ENCODE data around the gene DCAF4.
"Not testable (repeated sequence)": the region's sequence is repeated elsewhere in the genome, so short reads cannot be mapped to it uniquely, and the experiment has no call there.

The DCAF4 gene

GRCh38 chr14:72978856-72979255 lies 52.6 kb downstream of the DCAF4 start:
- DNase-seq = no peak

GRCh38 chr14:72980863-72981262 lies 54.6 kb downstream of the DCAF4 start:
- no peak for DNase-seq

GRCh38 chr14:72982146-72982708 lies 56.0 kb downstream of the DCAF4 start:
- DNase-seq = no peak

- no peak for DNase-seq
Observed at GRCh38 chr14:72986214-72986613, 60.0 kb downstream of the DCAF4 start.

GRCh38 chr14:72986857-72987256 lies 60.6 kb downstream of the DCAF4 start:
- no peak for DNase-seq

- DNase-seq = no peak
Observed at GRCh38 chr14:72990171-72990570, 63.9 kb downstream of the DCAF4 start.

GRCh38 chr14:72996916-72997315 lies 70.7 kb downstream of the DCAF4 start:
- no peak for DNase-seq

- no peak for DNase-seq
Observed at GRCh38 chr14:72998252-72998903, 72.1 kb downstream of the DCAF4 start.

- no peak for DNase-seq
Observed at GRCh38 chr14:72999316-72999715, 73.1 kb downstream of the DCAF4 start.

- DNase-seq = no peak
Observed at GRCh38 chr14:73000073-73000472, 73.8 kb downstream of the DCAF4 start.

GRCh38 chr14:73003681-73004080 lies 77.4 kb downstream of the DCAF4 start:
- DNase-seq = no peak

GRCh38 chr14:73004641-73005040 lies 78.4 kb downstream of the DCAF4 start:
- not testable (repeated sequence) for DNase-seq

GRCh38 chr14:73007835-73008234 lies 81.6 kb downstream of the DCAF4 start:
- no peak for DNase-seq

GRCh38 chr14:73008501-73008900 lies 82.2 kb downstream of the DCAF4 start:
- DNase-seq = no peak

Data from NCI-H510A (cell line).